Heart left ventricle (tissue), 13 donors: Measurements from ENCODE around the gene AQP2.

ENCODE experiments used
- POLR2A ChIP-seq, 2 donors: fragments of 450-650 bp; IDR thresholded peaks; one replicate each; pipeline ENCODE4 v1.6.1; 2017; ENCODE audit warnings: antibody characterized with exemption in 2 of 2, mild to moderate bottlenecking in 2 of 2, moderate library complexity in 2 of 2
- TF ChIP-seq, protein P1 (sequence below), 12 donors: fragments of 200-600 bp; sonication (generic) in 4 of 12; IDR thresholded peaks; one replicate each; pipeline versions ENCODE4 v1.5.0 to v1.8.0; 2018 to 2022; ENCODE audit warnings: antibody characterized with exemption in 12 of 12, mild to moderate bottlenecking in 5 of 12
- donor health status: ischemic (EF 13 %, LVEDD 7.1; RV severe dilation, severe dysfunction).
- donor health status: DM: no; HTN: yes; CAD: no.
- donor health status: DM: no; HTN: no; CAD: no.
- donor health status: ischemic (EF 25% LVEDD 6.9; RV normal size, moderate dysfunction).
- donor health status: ischemic (EF 25% LVEDD 5.7; RV mildly dilated, moderate dysfunction).
- donor health status: ischemic (EF 35%, LVEDD 5.7; RV mildly dilated, moderate dysfunction).
- donor health status: nonischemic (EF 11% LVEDD 7.7; RV severe dilation, severe dysfunction).
- donor health status: DM: yes; HTN: yes; CAD: no.
- donor health status: PGD.
- donor health status: ischemic (EF 29% LVEDD 5.4; RV normal size, mild dysfunction).
- donor health status: nonischemic (EF 23%, LVEDD 6.1; RV moderate dilation, normal function).

- TF ChIP-seq, protein P1, sequence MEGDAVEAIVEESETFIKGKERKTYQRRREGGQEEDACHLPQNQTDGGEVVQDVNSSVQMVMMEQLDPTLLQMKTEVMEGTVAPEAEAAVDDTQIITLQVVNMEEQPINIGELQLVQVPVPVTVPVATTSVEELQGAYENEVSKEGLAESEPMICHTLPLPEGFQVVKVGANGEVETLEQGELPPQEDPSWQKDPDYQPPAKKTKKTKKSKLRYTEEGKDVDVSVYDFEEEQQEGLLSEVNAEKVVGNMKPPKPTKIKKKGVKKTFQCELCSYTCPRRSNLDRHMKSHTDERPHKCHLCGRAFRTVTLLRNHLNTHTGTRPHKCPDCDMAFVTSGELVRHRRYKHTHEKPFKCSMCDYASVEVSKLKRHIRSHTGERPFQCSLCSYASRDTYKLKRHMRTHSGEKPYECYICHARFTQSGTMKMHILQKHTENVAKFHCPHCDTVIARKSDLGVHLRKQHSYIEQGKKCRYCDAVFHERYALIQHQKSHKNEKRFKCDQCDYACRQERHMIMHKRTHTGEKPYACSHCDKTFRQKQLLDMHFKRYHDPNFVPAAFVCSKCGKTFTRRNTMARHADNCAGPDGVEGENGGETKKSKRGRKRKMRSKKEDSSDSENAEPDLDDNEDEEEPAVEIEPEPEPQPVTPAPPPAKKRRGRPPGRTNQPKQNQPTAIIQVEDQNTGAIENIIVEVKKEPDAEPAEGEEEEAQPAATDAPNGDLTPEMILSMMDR (IDR thresholded peaks at IDR 0.05), result no peak
- TF ChIP-seq POLR2A (IDR thresholded peaks at IDR 0.05), result no peak
Measured at GRCh38 chr12:49973361-49973830, 22.9 kb downstream of the AQP2 start.
